OCI-LY7 (cell line): ENCODE results near the gene FADD.

ENCODE experiments used
- CTCF ChIP-seq: fragments of 200-600 bp; sonication (generic); conservative IDR thresholded peaks from 2 replicates; pipeline ENCODE4 v1.5.1; 2014; ENCODE audit warnings: mild to moderate bottlenecking, antibody characterized with exemption, low read length, moderate library complexity, mixed read lengths
- EZH2phosphoT487 ChIP-seq: fragments of 200-600 bp; sonication (generic); IDR thresholded peaks from 2 replicates; pipeline ENCODE4 v1.6.1; 2018; ENCODE audit warnings: low read depth, borderline replicate concordance, mild to moderate bottlenecking, mixed run types, antibody characterized with exemption, low read length, moderate library complexity, mixed read lengths

DNA sequence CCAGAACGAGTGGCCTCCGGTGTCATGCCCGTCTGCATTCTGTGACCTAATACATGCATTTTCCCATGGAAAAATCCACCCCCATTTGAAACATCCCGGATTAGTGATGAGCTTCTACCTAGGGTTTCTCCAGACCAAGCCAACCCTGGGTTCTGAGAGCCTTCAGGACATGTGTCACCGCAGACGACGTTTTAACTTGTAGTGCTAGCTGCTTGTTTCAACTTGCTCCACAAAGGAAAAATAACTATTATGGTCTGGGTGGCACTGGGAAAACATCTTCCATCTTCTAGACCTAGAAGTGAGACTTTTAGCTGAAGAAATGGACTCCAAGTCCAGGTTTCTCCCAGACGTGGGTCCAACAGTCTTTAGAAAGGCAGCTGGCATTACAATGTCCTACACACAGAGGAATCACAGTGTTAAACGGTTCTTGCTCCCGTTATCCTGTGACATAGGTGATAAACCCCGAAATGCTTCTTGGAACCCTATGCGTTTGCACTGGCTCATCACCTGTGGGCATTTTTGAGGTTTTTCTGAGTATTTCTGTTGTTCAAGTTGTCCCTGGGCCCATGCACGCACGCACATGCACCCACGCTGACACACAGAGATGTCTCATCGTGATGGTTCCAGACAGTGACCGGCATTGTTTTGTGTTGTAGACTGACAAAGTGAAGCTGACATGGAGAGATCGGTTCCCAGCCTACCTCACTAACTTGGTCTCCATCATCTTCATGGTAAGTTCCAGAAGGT, 46.6 kb upstream of the FADD start:
- TF ChIP-seq CTCF = no peak
- TF ChIP-seq EZH2phosphoT487 = no peak
